Stimulated activated naive CD4-positive, alpha-beta T cell treated with Interleukin-2 at 50 U/mL for 16 hours (primary cell): Measurements from ENCODE around the gene SCML2.
"Not testable (repeated sequence)": the region's sequence is repeated elsewhere in the genome, so short reads cannot be mapped to it uniquely, and the experiment has no call there.

Source experiments
- DNase-seq: peaks from one replicate; lab custom pipeline; 2025; lab: John Stamatoyannopoulos, UW

Gene SCML2

GRCh38 chrX:18271309-18271708 lies 83.2 kb downstream of the SCML2 start:
- DNase-seq: no peak

GRCh38 chrX:18255059-18255458 lies 99.4 kb downstream of the SCML2 start:
- DNase-seq: no peak

GRCh38 chrX:18252644-18253359 lies 101.7 kb downstream of the SCML2 start:
- no peak for DNase-seq

GRCh38 chrX:18229646-18230045 lies 124.8 kb downstream of the SCML2 start:
- not testable (repeated sequence) for DNase-seq

- no peak for DNase-seq
Observed at GRCh38 chrX:18228069-18228468, 126.4 kb downstream of the SCML2 start.

GRCh38 chrX:18227458-18227857 lies 127.0 kb downstream of the SCML2 start:
- DNase-seq: no peak

- DNase-seq: no peak
Observed at GRCh38 chrX:18220786-18221185, 133.7 kb downstream of the SCML2 start, which contains the start of gene BEND2. TSS of gene BEND2 (minus strand) at chrX:18220886. CDS start at chrX:18220750, 136 bp downstream.

- DNase-seq: no peak
Observed at GRCh38 chrX:18210470-18210869, 144.0 kb downstream of the SCML2 start.

GRCh38 chrX:18206657-18207056 lies 147.8 kb downstream of the SCML2 start:
- no peak for DNase-seq

GRCh38 chrX:18203631-18204030 lies 150.9 kb downstream of the SCML2 start:
- DNase-seq: no peak

GRCh38 chrX:18194688-18195087 lies 159.8 kb downstream of the SCML2 start:
- DNase-seq: no peak
